K562 (cell line): Measurements from ENCODE around the gene COX6A1. TPM values are rescaled to one million over a fixed set of nuclear protein-coding genes. Genes with fewer than 3 reads are reported as not detected.

Source experiments
- BRD9 ChIP-seq: fragments of 450-650 bp; IDR thresholded peaks from 2 replicates; pipeline ENCODE4 v1.6.1; 2018; ENCODE audit warnings: low read depth; ENCODE audit not compliant: partially characterized antibody
- CBX8 ChIP-seq: fragments of 200-600 bp; sonication (generic); IDR thresholded peaks from 2 replicates; pipeline ENCODE4 v1.6.1; 2012; ENCODE audit warnings: borderline replicate concordance, mixed run types, low read depth, mild to moderate bottlenecking, moderate library complexity, mixed read lengths, low read length, control low read depth, inconsistent platforms; ENCODE audit not compliant: poor library complexity, severe bottlenecking; ENCODE audit errors: extremely low read depth
- HDAC1 ChIP-seq, 2 experiments: fragments of 450-650 bp; IDR thresholded peaks; 2 replicates each; pipeline ENCODE4 v1.6.1; 2016 to 2017; ENCODE audit warnings: inconsistent platforms in 1 of 2, mild to moderate bottlenecking in 1 of 2, moderate library complexity in 1 of 2
- HNRNPL ChIP-seq: fragments of 200-400 bp; formaldehyde crosslinking; IDR thresholded peaks from 2 replicates; pipeline ENCODE4 v1.6.1; 2017; ENCODE audit warnings: low read depth, mild to moderate bottlenecking, low read length
- KAT8 ChIP-seq: fragments of 450-650 bp; IDR thresholded peaks from 2 replicates; pipeline ENCODE4 v1.6.1; 2016; ENCODE audit warnings: low read depth, mild to moderate bottlenecking
- MCM7 ChIP-seq, 2 experiments: fragments of 450-650 bp; IDR thresholded peaks; 2 replicates each; pipeline ENCODE4 v1.6.1; 2016 to 2018
- NBN ChIP-seq: fragments of 450-650 bp; IDR thresholded peaks from 2 replicates; pipeline ENCODE4 v1.6.1; 2016; ENCODE audit warnings: low read depth, mild to moderate bottlenecking
- NEUROD1 ChIP-seq: fragments of 150-350 bp; IDR thresholded peaks from 2 replicates; pipeline ENCODE4 v1.6.1; 2014; ENCODE audit warnings: borderline replicate concordance, low read length, low read depth; ENCODE audit not compliant: partially characterized antibody
- POLR2H ChIP-seq: IDR thresholded peaks from 2 replicates; pipeline ENCODE4 v1.6.1; 2016; ENCODE audit warnings: missing genetic modification characterization, low read depth, mild to moderate bottlenecking, control low read depth, missing compliant biosample characterization, moderate library complexity
- POU5F1 ChIP-seq: fragments of 150-350 bp; IDR thresholded peaks from 2 replicates; pipeline ENCODE4 v1.6.1; 2014; ENCODE audit warnings: borderline replicate concordance, low read length, low read depth, mild to moderate bottlenecking; ENCODE audit not compliant: partially characterized antibody
- PTTG1 ChIP-seq: fragments of 450-650 bp; IDR thresholded peaks from 2 replicates; pipeline ENCODE4 v1.6.1; 2016; ENCODE audit warnings: low read depth, mild to moderate bottlenecking, missing genetic modification characterization, missing compliant biosample characterization
- SIRT6 ChIP-seq: IDR thresholded peaks from one replicate; pipeline ENCODE4 v1.6.1; 2012; ENCODE audit warnings: low read depth, mild to moderate bottlenecking, control low read depth, inconsistent platforms, low read length, moderate library complexity
- TAF9B ChIP-seq: fragments of 450-650 bp; IDR thresholded peaks from 2 replicates; pipeline ENCODE4 v1.6.1; 2018; ENCODE audit warnings: mild to moderate bottlenecking; ENCODE audit not compliant: partially characterized antibody
- polyA plus RNA-seq, 8 experiments: library from polyadenylated mRNA; depleted of rRNA in 4 of 8; stranded (reverse) in 5 of 8; unstranded in 3 of 8; fragments of >200 nt; fragmentation: Nextera tagmentation in 2 of 8; fragmentation: Illumina TruSeq in 1 of 8; extraction: Ambion mirVana in 2 of 8; extraction: Trizol in 1 of 8; gene quantifications; 2 replicates each; pipeline versions ENCODE4 v1.2.1 to v1.2.3, GENCODE V29; 2011 to 2014; ENCODE audit warnings: inconsistent platforms in 1 of 8, missing spikeins in 1 of 8
- total RNA-seq, 7 experiments: library from RNA; depleted of rRNA in 6 of 7; stranded (reverse); fragments of >200 nt in 6 of 7; fragmentation: Illumina TruSeq in 2 of 7; extraction: Trizol in 2 of 7; gene quantifications; 2 replicates each; pipeline versions ENCODE4 v1.2.1 to v1.2.3, GENCODE V29; 2011 to 2021; ENCODE audit warnings: low replicate concordance in 1 of 7
- TF ChIP-seq, protein P1 (sequence below): sonication (generic); formaldehyde crosslinking; IDR thresholded peaks from 2 replicates; pipeline ENCODE4 v1.8.0; 2022; ENCODE audit warnings: mild to moderate bottlenecking, missing genetic modification reagents, borderline replicate concordance
- TF ChIP-seq, protein P2 (sequence below): sonication (generic); formaldehyde crosslinking; IDR thresholded peaks from 2 replicates; pipeline ENCODE4 v1.5.0; 2020; ENCODE audit warnings: missing genetic modification reagents
- TF ChIP-seq, protein P3 (sequence below): fragments of 200-800 bp; sonication (Bioruptor generic); IDR thresholded peaks from 2 replicates; pipeline ENCODE4 v1.6.1; 2017; ENCODE audit warnings: missing genetic modification characterization, missing compliant biosample characterization
- TF ChIP-seq, protein P4 (sequence below): fragments of 250-450 bp; sonication (Bioruptor Pico); IDR thresholded peaks from 2 replicates; pipeline ENCODE4 v1.8.0; 2022; ENCODE audit warnings: inconsistent platforms
- TF ChIP-seq, protein P5 (sequence below): fragments of 450-650 bp; IDR thresholded peaks from 2 replicates; pipeline ENCODE4 v1.7.0; 2016; ENCODE audit warnings: borderline replicate concordance

COX6A1 gene
- total and polyA plus RNA-seq, 9 of the 15 experiments (the other 6 are each of a cell fraction or from before 2014, with no cell fraction given) = 414 to 4,142 (median 931) TPM

DNA sequence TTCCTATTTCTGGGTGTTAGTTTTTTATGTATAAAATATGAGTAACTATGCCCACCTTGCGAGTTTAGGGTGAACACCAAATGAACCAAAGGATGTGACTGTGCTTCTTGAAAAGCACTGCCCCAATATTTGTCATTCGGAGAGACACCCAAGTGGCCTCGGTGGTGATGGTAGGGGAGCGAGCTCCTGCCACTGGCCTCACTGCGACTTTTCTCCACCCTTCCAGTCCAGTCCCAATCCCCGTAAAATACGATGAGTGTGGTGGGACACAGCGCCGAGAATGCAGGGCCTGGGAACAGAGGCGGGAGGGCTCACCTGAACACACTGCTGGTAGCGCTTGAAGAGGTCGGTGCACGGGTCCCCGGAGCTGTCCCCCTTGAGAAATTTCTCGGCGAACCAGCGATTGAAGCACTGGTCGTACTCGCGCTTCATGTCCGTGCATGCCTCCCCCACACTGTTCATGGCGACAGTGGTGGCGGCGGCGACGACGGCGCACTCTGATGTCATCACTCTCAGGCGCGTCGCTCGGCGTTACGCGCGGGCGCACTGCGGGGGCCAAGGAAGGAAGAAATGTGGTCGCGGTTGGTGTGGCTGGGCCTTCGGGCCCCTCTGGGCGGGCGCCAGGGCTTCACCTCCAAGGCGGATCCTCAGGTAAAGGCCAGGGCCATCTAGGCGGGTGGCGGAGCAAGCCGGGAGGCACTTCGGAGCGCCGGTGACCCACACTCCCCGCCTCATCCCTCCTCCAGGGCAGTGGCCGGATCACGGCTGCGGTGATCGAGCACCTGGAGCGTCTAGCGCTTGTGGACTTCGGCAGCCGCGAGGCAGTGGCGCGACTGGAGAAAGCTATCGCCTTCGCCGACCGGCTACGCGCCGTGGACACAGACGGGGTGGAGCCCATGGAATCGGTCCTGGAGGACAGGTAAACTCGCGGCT is 8.3 kb downstream of the COX6A1 start, which contains the start of the genes GATC and TRIAP1 (continued):
- TF ChIP-seq, protein P1, sequence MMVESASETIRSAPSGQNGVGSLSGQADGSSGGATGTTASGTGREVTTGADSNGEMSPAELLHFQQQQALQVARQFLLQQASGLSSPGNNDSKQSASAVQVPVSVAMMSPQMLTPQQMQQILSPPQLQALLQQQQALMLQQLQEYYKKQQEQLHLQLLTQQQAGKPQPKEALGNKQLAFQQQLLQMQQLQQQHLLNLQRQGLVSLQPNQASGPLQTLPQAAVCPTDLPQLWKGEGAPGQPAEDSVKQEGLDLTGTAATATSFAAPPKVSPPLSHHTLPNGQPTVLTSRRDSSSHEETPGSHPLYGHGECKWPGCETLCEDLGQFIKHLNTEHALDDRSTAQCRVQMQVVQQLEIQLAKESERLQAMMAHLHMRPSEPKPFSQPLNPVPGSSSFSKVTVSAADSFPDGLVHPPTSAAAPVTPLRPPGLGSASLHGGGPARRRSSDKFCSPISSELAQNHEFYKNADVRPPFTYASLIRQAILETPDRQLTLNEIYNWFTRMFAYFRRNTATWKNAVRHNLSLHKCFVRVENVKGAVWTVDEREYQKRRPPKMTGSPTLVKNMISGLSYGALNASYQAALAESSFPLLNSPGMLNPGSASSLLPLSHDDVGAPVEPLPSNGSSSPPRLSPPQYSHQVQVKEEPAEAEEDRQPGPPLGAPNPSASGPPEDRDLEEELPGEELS (CRISPR knock-in tag) = no peak
- TF ChIP-seq MCM7 (IDR thresholded peaks at IDR 0.05) = no peak
- no peak for TF ChIP-seq HNRNPL
- TF ChIP-seq KAT8 = 0 out of 2 replicates have a peak, but pooled peaks have one; percentile 21
- TF ChIP-seq, protein P2, sequence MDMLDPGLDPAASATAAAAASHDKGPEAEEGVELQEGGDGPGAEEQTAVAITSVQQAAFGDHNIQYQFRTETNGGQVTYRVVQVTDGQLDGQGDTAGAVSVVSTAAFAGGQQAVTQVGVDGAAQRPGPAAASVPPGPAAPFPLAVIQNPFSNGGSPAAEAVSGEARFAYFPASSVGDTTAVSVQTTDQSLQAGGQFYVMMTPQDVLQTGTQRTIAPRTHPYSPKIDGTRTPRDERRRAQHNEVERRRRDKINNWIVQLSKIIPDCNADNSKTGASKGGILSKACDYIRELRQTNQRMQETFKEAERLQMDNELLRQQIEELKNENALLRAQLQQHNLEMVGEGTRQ (CRISPR knock-in tag) = no peak
- peak; percentile 42; the same call in 1 of the 2 replicates for TF ChIP-seq POLR2H (tag)
- TF ChIP-seq NEUROD1 = no peak
- TF ChIP-seq POU5F1 = no peak
- peak; percentile 78 for TF ChIP-seq TAF9B
- TF ChIP-seq, protein P3, sequence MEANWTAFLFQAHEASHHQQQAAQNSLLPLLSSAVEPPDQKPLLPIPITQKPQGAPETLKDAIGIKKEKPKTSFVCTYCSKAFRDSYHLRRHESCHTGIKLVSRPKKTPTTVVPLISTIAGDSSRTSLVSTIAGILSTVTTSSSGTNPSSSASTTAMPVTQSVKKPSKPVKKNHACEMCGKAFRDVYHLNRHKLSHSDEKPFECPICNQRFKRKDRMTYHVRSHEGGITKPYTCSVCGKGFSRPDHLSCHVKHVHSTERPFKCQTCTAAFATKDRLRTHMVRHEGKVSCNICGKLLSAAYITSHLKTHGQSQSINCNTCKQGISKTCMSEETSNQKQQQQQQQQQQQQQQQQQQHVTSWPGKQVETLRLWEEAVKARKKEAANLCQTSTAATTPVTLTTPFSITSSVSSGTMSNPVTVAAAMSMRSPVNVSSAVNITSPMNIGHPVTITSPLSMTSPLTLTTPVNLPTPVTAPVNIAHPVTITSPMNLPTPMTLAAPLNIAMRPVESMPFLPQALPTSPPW (CRISPR knock-in tag) = peak; percentile 86
- TF ChIP-seq, protein P4, sequence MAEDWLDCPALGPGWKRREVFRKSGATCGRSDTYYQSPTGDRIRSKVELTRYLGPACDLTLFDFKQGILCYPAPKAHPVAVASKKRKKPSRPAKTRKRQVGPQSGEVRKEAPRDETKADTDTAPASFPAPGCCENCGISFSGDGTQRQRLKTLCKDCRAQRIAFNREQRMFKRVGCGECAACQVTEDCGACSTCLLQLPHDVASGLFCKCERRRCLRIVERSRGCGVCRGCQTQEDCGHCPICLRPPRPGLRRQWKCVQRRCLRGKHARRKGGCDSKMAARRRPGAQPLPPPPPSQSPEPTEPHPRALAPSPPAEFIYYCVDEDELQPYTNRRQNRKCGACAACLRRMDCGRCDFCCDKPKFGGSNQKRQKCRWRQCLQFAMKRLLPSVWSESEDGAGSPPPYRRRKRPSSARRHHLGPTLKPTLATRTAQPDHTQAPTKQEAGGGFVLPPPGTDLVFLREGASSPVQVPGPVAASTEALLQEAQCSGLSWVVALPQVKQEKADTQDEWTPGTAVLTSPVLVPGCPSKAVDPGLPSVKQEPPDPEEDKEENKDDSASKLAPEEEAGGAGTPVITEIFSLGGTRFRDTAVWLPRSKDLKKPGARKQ = no peak
- peak; percentile 67 to 98; a peak in 3 of 4 replicates for TF ChIP-seq HDAC1 (IDR thresholded peaks at IDR 0.05)
- TF ChIP-seq, protein P5, sequence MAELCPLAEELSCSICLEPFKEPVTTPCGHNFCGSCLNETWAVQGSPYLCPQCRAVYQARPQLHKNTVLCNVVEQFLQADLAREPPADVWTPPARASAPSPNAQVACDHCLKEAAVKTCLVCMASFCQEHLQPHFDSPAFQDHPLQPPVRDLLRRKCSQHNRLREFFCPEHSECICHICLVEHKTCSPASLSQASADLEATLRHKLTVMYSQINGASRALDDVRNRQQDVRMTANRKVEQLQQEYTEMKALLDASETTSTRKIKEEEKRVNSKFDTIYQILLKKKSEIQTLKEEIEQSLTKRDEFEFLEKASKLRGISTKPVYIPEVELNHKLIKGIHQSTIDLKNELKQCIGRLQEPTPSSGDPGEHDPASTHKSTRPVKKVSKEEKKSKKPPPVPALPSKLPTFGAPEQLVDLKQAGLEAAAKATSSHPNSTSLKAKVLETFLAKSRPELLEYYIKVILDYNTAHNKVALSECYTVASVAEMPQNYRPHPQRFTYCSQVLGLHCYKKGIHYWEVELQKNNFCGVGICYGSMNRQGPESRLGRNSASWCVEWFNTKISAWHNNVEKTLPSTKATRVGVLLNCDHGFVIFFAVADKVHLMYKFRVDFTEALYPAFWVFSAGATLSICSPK = no peak
- no peak for TF ChIP-seq PTTG1
- peak; percentile 94 for TF ChIP-seq NBN
- TF ChIP-seq CBX8 = no peak
- no peak for TF ChIP-seq SIRT6
- TF ChIP-seq BRD9 = no peak
